ENCODE results near the gene TAF13. TPM values are rescaled to one million over a fixed set of nuclear protein-coding genes. Genes with fewer than 3 reads are reported as not detected.

Gene TAF13
- total RNA-seq (2022), result 76.7 and 88.2 TPM in 2 replicates
- Bru-seq, nascent RNA, result percentile 92 among the genes with signal in this experiment
- BruChase-seq, experiment 1, labeled RNA remaining after a 6-hour chase, result percentile 97 among the genes with signal in this experiment
- percentile 93 among the genes with signal in this experiment for BruChase-seq, experiment 2, labeled RNA remaining after a 2-hour chase
- long read RNA-seq, partial matches to known transcripts, result 0 of 8 reads
- long read RNA-seq, other reads (novel, unspliced or antisense), result 7 of 8 reads

- H3K4me1 Mint-ChIP-seq (ENCODE audit: insufficient read depth, unreplicated experiment), result peaks cover 5% of the 10 kb centered on the region
- DNase-seq (ENCODE audit: unreplicated experiment), result peak; percentile 93
- CTCF ChIA-PET, result interaction anchor here (0.5 to 2.3 kb wide), 3 partner anchors 24 to 494 kb away, joined by 5 to 10 read pairs (median 9); a partner anchor contains a TSS
- peak within 1 kb of the TSS; percentile 100 for H3K27ac Mint-ChIP-seq (ENCODE audit: low read depth, unreplicated experiment)
- no peaks in the 10 kb centered on the region for H3K27me3 Mint-ChIP-seq (ENCODE audit: insufficient read depth, unreplicated experiment)
- BruUV-seq (replicated peaks), result TSS peak; percentile 99
- intact Hi-C loops (cut with micrococcal nuclease), result loop anchor here (1.0 to 2.0 kb wide), 2 partner anchors 14 to 113 kb away; partner anchors contain the start of genes CLCC1 and TMEM167B
- POLR2A ChIA-PET, result interaction anchor here (0.6 to 3.3 kb wide), 26 partner anchors 8 to 875 kb away, joined by 3 to 69 read pairs (median 5); partner anchors contain the start of genes CLCC1, PSMA5, SARS1 and TMEM167B
- TF ChIP-seq CTCF (IDR thresholded peaks at IDR 0.05; ENCODE audit: unreplicated experiment), result no peak
- H3K36me3 Mint-ChIP-seq (ENCODE audit: insufficient read depth, unreplicated experiment), result peaks cover 29% of the 10 kb centered on the region
- H3K9me3 Mint-ChIP-seq (ENCODE audit: unreplicated experiment), result no peaks in the 10 kb centered on the region
- peak within 1 kb of the TSS; percentile 99 for H3K4me3 Mint-ChIP-seq (ENCODE audit: unreplicated experiment)
These were observed at the start of gene TAF13 for GRCh38 chr1:109075531-109076490. Gene TAF13, minus strand, starts transcription at chr1:109076003. Its CDS starts 56 bp downstream, at chr1:109075947.

- CTCF ChIA-PET, result interaction anchor here (1.9 kb wide), 1 partner anchor 9 kb away, joined by 6 read pairs; a partner anchor contains a TSS
- Mint-ChIP-seq H3K4me3 (ENCODE audit: unreplicated experiment) (no peak overlapping the region), H3K9me3 (ENCODE audit: unreplicated experiment) (no peaks in the 10 kb centered on the region), H3K27ac (ENCODE audit: low read depth, unreplicated experiment) (no peak overlapping the region), H3K27me3 (ENCODE audit: insufficient read depth, unreplicated experiment) (no peaks in the 10 kb centered on the region), H3K36me3 (ENCODE audit: insufficient read depth, unreplicated experiment) (no peaks in the 10 kb centered on the region), H3K4me1 (ENCODE audit: insufficient read depth, unreplicated experiment) (no peaks in the 10 kb centered on the region)
- no TSS peak for BruUV-seq (replicated peaks)
- no peak for TF ChIP-seq CTCF (IDR thresholded peaks at IDR 0.05; ENCODE audit: unreplicated experiment)
- POLR2A ChIA-PET, result interaction anchor here (1.0 kb wide), 1 partner anchor 40 kb away, joined by 4 read pairs; no protein-coding TSS in a partner anchor
- intact Hi-C loops (cut with micrococcal nuclease), result no loop called here
- no peak for DNase-seq (ENCODE audit: unreplicated experiment)
These were observed 44.6 kb upstream of the TAF13 start for GRCh38 chr1:109120356-109120755.

- H3K27ac Mint-ChIP-seq (ENCODE audit: low read depth, unreplicated experiment), result no peak overlapping the region
- H3K36me3 Mint-ChIP-seq (ENCODE audit: insufficient read depth, unreplicated experiment), result no peaks in the 10 kb centered on the region
- no peak for DNase-seq (ENCODE audit: unreplicated experiment)
- BruUV-seq (replicated peaks), result no TSS peak
- ChIA-PET POLR2A (no interaction called here), CTCF (interaction anchor here (0.7 to 1.2 kb wide), 4 partner anchors 11 to 173 kb away, joined by 3 to 5 read pairs (median 3); no protein-coding TSS in a partner anchor)
- intact Hi-C loops (cut with micrococcal nuclease), result loop anchor here (10.0 kb wide), 2 partner anchors 277 to 1333 kb away; partner anchors contain the start of gene SORT1
- no peaks in the 10 kb centered on the region for H3K4me1 Mint-ChIP-seq (ENCODE audit: insufficient read depth, unreplicated experiment)
- H3K9me3 Mint-ChIP-seq (ENCODE audit: unreplicated experiment), result no peaks in the 10 kb centered on the region
- no peak for TF ChIP-seq CTCF (IDR thresholded peaks at IDR 0.05; ENCODE audit: unreplicated experiment)
- peaks cover 21% of the 10 kb centered on the region for H3K27me3 Mint-ChIP-seq (ENCODE audit: insufficient read depth, unreplicated experiment)
- no peak overlapping the region for H3K4me3 Mint-ChIP-seq (ENCODE audit: unreplicated experiment)
These were observed 42.3 kb upstream of the TAF13 start for GRCh38 chr1:109118089-109118488.
